ENCODE data around the gene AQP1. TPM values are rescaled to one million over a fixed set of nuclear protein-coding genes. Genes with fewer than 3 reads are reported as not detected.

AQP1 gene
- polyA plus RNA-seq, 1 experiment, result 3.9 TPM

- DNase-seq (ENCODE audit: low read depth), result no peak
- peaks cover 5% of the 10 kb centered on the region; the same call in 1 of the 2 replicates for H3K27me3 ChIP-seq (ENCODE audit: control insufficient read depth, insufficient read depth, low read length)
- H3K36me3 ChIP-seq (ENCODE audit: control insufficient read depth, insufficient read depth, low read length), result no peaks in the 10 kb centered on the region
- CTCF ChIA-PET, result no interaction called here
- no peak overlapping the region for H3K4me3 ChIP-seq (ENCODE audit: low read depth, low read length)
- POLR2A ChIA-PET, result no interaction called here
- TF ChIP-seq CTCF (IDR thresholded peaks at IDR 0.05; ENCODE audit: insufficient read depth, low read depth, low read length), result no peak
Measured at GRCh38 chr7:30900803-30901362, 10.8 kb upstream of the AQP1 start.

- Histone ChIP-seq H3K36me3 (ENCODE audit: control insufficient read depth, insufficient read depth, low read length) (no peaks in the 10 kb centered on the region), H3K27me3 (ENCODE audit: control insufficient read depth, insufficient read depth, low read length) (peaks cover 2% of the 10 kb centered on the region; the same call in 1 of the 2 replicates), H3K4me3 (ENCODE audit: low read depth, low read length) (no peak overlapping the region)
- POLR2A ChIA-PET, result no interaction called here
- DNase-seq (ENCODE audit: low read depth), result no peak
- CTCF ChIA-PET, result no interaction called here
- TF ChIP-seq CTCF (IDR thresholded peaks at IDR 0.05; ENCODE audit: insufficient read depth, low read depth, low read length), result no peak
Measured at GRCh38 chr7:30901856-30902255, 9.8 kb upstream of the AQP1 start.

GRCh38 chr7:30902466-30902865 is 9.2 kb upstream of the AQP1 start:
- ChIA-PET POLR2A (no interaction called here), CTCF (no interaction called here)
- TF ChIP-seq CTCF (IDR thresholded peaks at IDR 0.05; ENCODE audit: insufficient read depth, low read depth, low read length), result no peak
- H3K4me3 ChIP-seq (ENCODE audit: low read depth, low read length), result no peak overlapping the region
- no peaks in the 10 kb centered on the region for H3K36me3 ChIP-seq (ENCODE audit: control insufficient read depth, insufficient read depth, low read length)
- no peak for DNase-seq (ENCODE audit: low read depth)
- peaks cover 2% of the 10 kb centered on the region; the same call in 1 of the 2 replicates for H3K27me3 ChIP-seq (ENCODE audit: control insufficient read depth, insufficient read depth, low read length)

- Histone ChIP-seq H3K4me3 (ENCODE audit: low read depth, low read length) (no peak overlapping the region), H3K27me3 (ENCODE audit: control insufficient read depth, insufficient read depth, low read length) (peaks cover 2% of the 10 kb centered on the region; the same call in 1 of the 2 replicates), H3K36me3 (ENCODE audit: control insufficient read depth, insufficient read depth, low read length) (no peaks in the 10 kb centered on the region)
- no peak for DNase-seq (ENCODE audit: low read depth)
- ChIA-PET CTCF (no interaction called here), POLR2A (no interaction called here)
- TF ChIP-seq CTCF (IDR thresholded peaks at IDR 0.05; ENCODE audit: insufficient read depth, low read depth, low read length), result no peak
Measured at GRCh38 chr7:30903146-30903545, 8.5 kb upstream of the AQP1 start.

- no peak for TF ChIP-seq CTCF (IDR thresholded peaks at IDR 0.05; ENCODE audit: insufficient read depth, low read depth, low read length)
- DNase-seq (ENCODE audit: low read depth), result no peak
- H3K27me3 ChIP-seq (ENCODE audit: control insufficient read depth, insufficient read depth, low read length), result no peaks in the 10 kb centered on the region
- H3K36me3 ChIP-seq (ENCODE audit: control insufficient read depth, insufficient read depth, low read length), result no peaks in the 10 kb centered on the region
- POLR2A ChIA-PET, result no interaction called here
- no peak overlapping the region for H3K4me3 ChIP-seq (ENCODE audit: low read depth, low read length)
- CTCF ChIA-PET, result no interaction called here
Measured at GRCh38 chr7:30904561-30904960, 7.1 kb upstream of the AQP1 start.
